Measurements from ENCODE around the gene FUBP1.

- TF ChIP-seq CTCF (IDR thresholded peaks at IDR 0.05; ENCODE audit: poor library complexity) (no peak), EZH2 (IDR thresholded peaks at IDR 0.05; ENCODE audit: borderline replicate concordance) (no peak)
Measured at GRCh38 chr1:77975386-77975785, 3.5 kb downstream of the FUBP1 start.
